ENCODE measurements around the gene TYRP1.

GRCh38 chr9:12715268-12715667 is 22.1 kb downstream of the TYRP1 start:
- no peak for TF ChIP-seq CTCF (conservative IDR thresholded peaks at IDR 0.05; ENCODE audit: low read length)
- TF ChIP-seq EZH2phosphoT487 (IDR thresholded peaks at IDR 0.05; ENCODE audit: borderline replicate concordance) = no peak

Data from Loucy (cell line).